Heart left ventricle (tissue), 13 donors: ENCODE results near the gene PMF1.

ENCODE experiments used
- CTCF ChIP-seq, 12 donors: fragments of 200-600 bp; sonication (generic) in 4 of 12; IDR thresholded peaks; one replicate each; pipeline versions ENCODE4 v1.5.0 to v1.8.0; 2018 to 2022; ENCODE audit warnings: antibody characterized with exemption in 12 of 12, mild to moderate bottlenecking in 5 of 12
- POLR2A ChIP-seq, 2 donors: fragments of 450-650 bp; IDR thresholded peaks; one replicate each; pipeline ENCODE4 v1.6.1; 2017; ENCODE audit warnings: antibody characterized with exemption in 2 of 2, mild to moderate bottlenecking in 2 of 2, moderate library complexity in 2 of 2
- donor health status: ischemic (EF 13 %, LVEDD 7.1; RV severe dilation, severe dysfunction).
- donor health status: DM: no; HTN: yes; CAD: no.
- donor health status: DM: no; HTN: no; CAD: no.
- donor health status: ischemic (EF 25% LVEDD 6.9; RV normal size, moderate dysfunction).
- donor health status: ischemic (EF 25% LVEDD 5.7; RV mildly dilated, moderate dysfunction).
- donor health status: ischemic (EF 35%, LVEDD 5.7; RV mildly dilated, moderate dysfunction).
- donor health status: nonischemic (EF 11% LVEDD 7.7; RV severe dilation, severe dysfunction).
- donor health status: DM: yes; HTN: yes; CAD: no.
- donor health status: PGD.
- donor health status: ischemic (EF 29% LVEDD 5.4; RV normal size, mild dysfunction).
- donor health status: nonischemic (EF 23%, LVEDD 6.1; RV moderate dilation, normal function).

DNA sequence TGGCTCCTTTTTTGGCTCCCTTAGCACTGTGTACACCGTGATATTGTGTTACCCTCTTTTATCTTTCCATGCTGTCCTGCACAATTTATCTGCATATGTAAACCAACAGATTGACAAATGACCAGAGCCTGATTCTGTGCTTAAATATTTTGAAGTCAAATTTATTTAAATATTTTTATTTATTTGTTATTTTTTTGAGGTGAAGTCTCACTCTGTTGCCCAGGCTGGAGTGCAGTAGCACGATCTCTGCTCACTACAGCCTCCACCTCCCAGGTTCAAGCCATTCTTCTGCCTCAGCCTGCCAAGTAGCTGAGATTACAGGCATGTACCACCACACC lies 12.8 kb downstream of the PMF1 start:
- TF ChIP-seq CTCF (IDR thresholded peaks at IDR 0.05) (no peak), POLR2A (IDR thresholded peaks at IDR 0.05) (no peak)
